ENCODE measurements around the gene PCGF2. TPM values are rescaled to one million over a fixed set of nuclear protein-coding genes. Genes with fewer than 3 reads are reported as not detected.

PCGF2 gene
- total RNA-seq, 1 donor from 2014 or later, result 1.1 TPM

- Histone ChIP-seq H3K36me3 (ENCODE audit: control insufficient read depth, insufficient read depth, low read length) (peaks cover 24% of the 10 kb centered on the region), H3K27me3 (ENCODE audit: control insufficient read depth, insufficient read depth, low read length) (no peaks in the 10 kb centered on the region), H3K4me3 (ENCODE audit: low read depth, low read length) (no peak overlapping the region)
- DNase-seq (ENCODE audit: low read depth) (no peak), FAIRE-seq (no peak)
- no peak for TF ChIP-seq CTCF (IDR thresholded peaks at IDR 0.05; ENCODE audit: insufficient read depth, low read length, severe bottlenecking)
These were observed 30.9 kb downstream of the PCGF2 start for GRCh38 chr17:38717139-38717745.

GRCh38 chr17:38716368-38717005 is 31.6 kb downstream of the PCGF2 start:
- peaks cover 27% of the 10 kb centered on the region for H3K36me3 ChIP-seq (ENCODE audit: control insufficient read depth, insufficient read depth, low read length)

GRCh38 chr17:38715216-38715943 is 32.8 kb downstream of the PCGF2 start:
- no peaks in the 10 kb centered on the region for H3K27me3 ChIP-seq (ENCODE audit: control insufficient read depth, insufficient read depth, low read length)
- no peak overlapping the region for H3K4me3 ChIP-seq (ENCODE audit: low read depth, low read length)
- FAIRE-seq (no peak), DNase-seq (ENCODE audit: low read depth) (no peak)
- H3K36me3 ChIP-seq (ENCODE audit: control insufficient read depth, insufficient read depth, low read length), result peaks cover 27% of the 10 kb centered on the region
- no peak for TF ChIP-seq CTCF (IDR thresholded peaks at IDR 0.05; ENCODE audit: insufficient read depth, low read length, severe bottlenecking)

More at GRCh38 chr17:38716368-38717005, 31.6 kb downstream of the PCGF2 start:
- Histone ChIP-seq H3K27me3 (ENCODE audit: control insufficient read depth, insufficient read depth, low read length) (no peaks in the 10 kb centered on the region), H3K4me3 (ENCODE audit: low read depth, low read length) (no peak overlapping the region)
- TF ChIP-seq CTCF (IDR thresholded peaks at IDR 0.05; ENCODE audit: insufficient read depth, low read length, severe bottlenecking), result no peak
- DNase-seq (ENCODE audit: low read depth) (no peak), FAIRE-seq (no peak)

GRCh38 chr17:38713456-38714075 is 34.6 kb downstream of the PCGF2 start:
- no peak for DNase-seq (ENCODE audit: low read depth)
- FAIRE-seq, result no peak

GRCh38 chr17:38712593-38712992 is 35.5 kb downstream of the PCGF2 start:
- no peak for TF ChIP-seq CTCF (IDR thresholded peaks at IDR 0.05; ENCODE audit: insufficient read depth, low read length, severe bottlenecking)
- Histone ChIP-seq H3K27me3 (ENCODE audit: control insufficient read depth, insufficient read depth, low read length) (no peaks in the 10 kb centered on the region), H3K36me3 (ENCODE audit: control insufficient read depth, insufficient read depth, low read length) (peaks cover 29% of the 10 kb centered on the region), H3K4me3 (ENCODE audit: low read depth, low read length) (no peak overlapping the region)
- FAIRE-seq (no peak), DNase-seq (ENCODE audit: low read depth) (no peak)

More at GRCh38 chr17:38713456-38714075, 34.6 kb downstream of the PCGF2 start:
- TF ChIP-seq CTCF (IDR thresholded peaks at IDR 0.05; ENCODE audit: insufficient read depth, low read length, severe bottlenecking), result no peak
- H3K27me3 ChIP-seq (ENCODE audit: control insufficient read depth, insufficient read depth, low read length), result no peaks in the 10 kb centered on the region
- H3K36me3 ChIP-seq (ENCODE audit: control insufficient read depth, insufficient read depth, low read length), result peaks cover 27% of the 10 kb centered on the region
- H3K4me3 ChIP-seq (ENCODE audit: low read depth, low read length), result no peak overlapping the region

All from bronchial epithelial cell (primary cell).